Liver (tissue), 9 donors: ENCODE data around the gene PRR16. TPM values are rescaled to one million over a fixed set of nuclear protein-coding genes. Genes with fewer than 3 reads are reported as not detected.

Experiments
- DNase-seq: peaks from one replicate; pipeline ENCODE4 v3.0.0-alpha.2; 2017; ENCODE audit warnings: low spot score
- H3K27ac ChIP-seq, 2 donors: one replicate each; pipeline ENCODE4 v1.7.0; 2013; ENCODE audit warnings: inconsistent platforms in 2 of 2, low read length in 2 of 2, control low read depth in 1 of 2, low read depth in 1 of 2, mild to moderate bottlenecking in 1 of 2
- H3K27me3 ChIP-seq, 4 donors: one replicate each; pipeline versions ENCODE4 v1.6.1 to v1.7.0; 2013; ENCODE audit warnings: low read length in 3 of 4, inconsistent platforms in 1 of 4, mild to moderate bottlenecking in 1 of 4, moderate library complexity in 1 of 4; ENCODE audit not compliant: control insufficient read depth in 4 of 4, insufficient read depth in 4 of 4
- H3K36me3 ChIP-seq, 4 donors: one replicate each; pipeline versions ENCODE4 v1.6.1 to v1.7.0; 2013; ENCODE audit warnings: low read length in 3 of 4, mild to moderate bottlenecking in 3 of 4, low read depth in 1 of 4, moderate library complexity in 1 of 4; ENCODE audit not compliant: control insufficient read depth in 4 of 4, insufficient read depth in 3 of 4
- H3K4me1 ChIP-seq, 4 donors: one replicate each; pipeline versions ENCODE4 v1.6.1 to v1.7.0; 2013; ENCODE audit warnings: low read length in 3 of 4, mild to moderate bottlenecking in 3 of 4, moderate library complexity in 1 of 4; ENCODE audit not compliant: control insufficient read depth in 4 of 4, insufficient read depth in 4 of 4
- H3K4me3 ChIP-seq, 3 donors: one replicate each; pipeline versions ENCODE4 v1.6.1 to v1.7.0; 2013; ENCODE audit warnings: low read length in 3 of 3, control low read depth in 1 of 3, low read depth in 1 of 3, mild to moderate bottlenecking in 1 of 3
- H3K9ac ChIP-seq, 2 donors: one replicate each; pipeline ENCODE4 v1.7.0; 2013; ENCODE audit warnings: low read length in 2 of 2, mild to moderate bottlenecking in 2 of 2, moderate library complexity in 2 of 2, control low read depth in 1 of 2, low read depth in 1 of 2
- H3K9me3 ChIP-seq, 4 donors: one replicate each; pipeline versions ENCODE4 v1.6.1 to v1.7.0; 2013; ENCODE audit warnings: low read length in 3 of 4; ENCODE audit not compliant: control insufficient read depth in 4 of 4
- ATF3 ChIP-seq: IDR thresholded peaks from 2 replicates; pipeline ENCODE4 v1.6.1; 2016; ENCODE audit warnings: antibody characterized with exemption
- EGR1 ChIP-seq, 2 donors: IDR thresholded peaks; 2 replicates each; pipeline ENCODE4 v1.6.1; 2016 to 2018; ENCODE audit warnings: antibody characterized with exemption in 2 of 2, low read depth in 2 of 2
- FOXA1 ChIP-seq: IDR thresholded peaks from 2 replicates; pipeline ENCODE4 v1.6.1; 2016; ENCODE audit warnings: antibody characterized with exemption
- FOXA2 ChIP-seq: IDR thresholded peaks from 2 replicates; pipeline ENCODE4 v1.6.1; 2016; ENCODE audit warnings: antibody characterized with exemption
- GABPA ChIP-seq, 2 donors: IDR thresholded peaks in 1 of 2; conservative IDR thresholded peaks in 1 of 2; 2 replicates each; pipeline ENCODE4 v1.6.1; 2016; ENCODE audit warnings: antibody characterized with exemption in 2 of 2, mild to moderate bottlenecking in 1 of 2, moderate library complexity in 1 of 2
- HNF4A ChIP-seq, 2 donors: conservative IDR thresholded peaks; 2 replicates each; pipeline ENCODE4 v1.6.1; 2016; ENCODE audit warnings: antibody characterized with exemption in 2 of 2, mild to moderate bottlenecking in 2 of 2
- HNF4G ChIP-seq: IDR thresholded peaks from 2 replicates; pipeline ENCODE4 v1.6.1; 2016; ENCODE audit warnings: antibody characterized with exemption
- JUND ChIP-seq, 2 donors: IDR thresholded peaks; 2 replicates each; pipeline ENCODE4 v1.6.1; 2016; ENCODE audit warnings: antibody characterized with exemption in 2 of 2
- NR2F2 ChIP-seq: IDR thresholded peaks from 2 replicates; pipeline ENCODE4 v1.6.1; 2016; ENCODE audit warnings: antibody characterized with exemption
- TAF1 ChIP-seq: conservative IDR thresholded peaks from 2 replicates; pipeline ENCODE4 v1.6.1; 2016; ENCODE audit warnings: antibody characterized with exemption, mild to moderate bottlenecking
- YY1 ChIP-seq: IDR thresholded peaks from 2 replicates; pipeline ENCODE4 v1.6.1; 2016; ENCODE audit warnings: antibody characterized with exemption, mild to moderate bottlenecking
- WGBS: extraction: QIAGEN DNeasy Blood & Tissue Kit; methylation state at CpG from one replicate; pipeline ENCODE4 v1.1.7; 2013; 5-methylcytosine and 5-hydroxymethylcytosine counted together
- polyA plus RNA-seq, 2 donors: library from polyadenylated mRNA; stranded (reverse) in 1 of 2; unstranded in 1 of 2; fragments of 200-250 nt in 1 of 2; fragments of >200 nt in 1 of 2; fragmentation: Nextera tagmentation in 1 of 2; extraction: Ambion mirVana in 1 of 2; gene quantifications; one replicate each; pipeline versions ENCODE4 v1.2.1 to v1.2.3, GENCODE V29; 2013 to 2015
- total RNA-seq, 2 donors: library from RNA; depleted of rRNA; stranded (reverse); fragments of >200 nt; gene quantifications; one replicate each; pipeline ENCODE4 v1.2.3, GENCODE V29; 2014
- TF ChIP-seq, protein P1 (sequence below): fragments of 150-350 bp; IDR thresholded peaks from 2 replicates; pipeline ENCODE4 v1.5.1; 2017; ENCODE audit warnings: improper control_type of control experiment, low read depth, low read length; ENCODE audit not compliant: missing input control
- TF ChIP-seq, protein P2 (sequence below): IDR thresholded peaks from 2 replicates; pipeline ENCODE4 v1.6.1; 2016; ENCODE audit warnings: antibody characterized with exemption
- donor health status: healthy.
- donor health status: healthy.
- donor health status: healthy.
- donor health status: healthy.
- donor health status: healthy.

Gene PRR16
- total and polyA plus RNA-seq, 4 donors, result 0.14 to 0.42 (median 0.21) TPM

GRCh38 chr5:120450910-120451309 is 13.2 kb upstream of the PRR16 start:
- H3K36me3 ChIP-seq, result no peaks in the 10 kb centered on the region
- DNase-seq, result no peak
- TF ChIP-seq, protein P1, sequence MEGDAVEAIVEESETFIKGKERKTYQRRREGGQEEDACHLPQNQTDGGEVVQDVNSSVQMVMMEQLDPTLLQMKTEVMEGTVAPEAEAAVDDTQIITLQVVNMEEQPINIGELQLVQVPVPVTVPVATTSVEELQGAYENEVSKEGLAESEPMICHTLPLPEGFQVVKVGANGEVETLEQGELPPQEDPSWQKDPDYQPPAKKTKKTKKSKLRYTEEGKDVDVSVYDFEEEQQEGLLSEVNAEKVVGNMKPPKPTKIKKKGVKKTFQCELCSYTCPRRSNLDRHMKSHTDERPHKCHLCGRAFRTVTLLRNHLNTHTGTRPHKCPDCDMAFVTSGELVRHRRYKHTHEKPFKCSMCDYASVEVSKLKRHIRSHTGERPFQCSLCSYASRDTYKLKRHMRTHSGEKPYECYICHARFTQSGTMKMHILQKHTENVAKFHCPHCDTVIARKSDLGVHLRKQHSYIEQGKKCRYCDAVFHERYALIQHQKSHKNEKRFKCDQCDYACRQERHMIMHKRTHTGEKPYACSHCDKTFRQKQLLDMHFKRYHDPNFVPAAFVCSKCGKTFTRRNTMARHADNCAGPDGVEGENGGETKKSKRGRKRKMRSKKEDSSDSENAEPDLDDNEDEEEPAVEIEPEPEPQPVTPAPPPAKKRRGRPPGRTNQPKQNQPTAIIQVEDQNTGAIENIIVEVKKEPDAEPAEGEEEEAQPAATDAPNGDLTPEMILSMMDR, result no peak
- TF ChIP-seq JUND (IDR thresholded peaks at IDR 0.05), result no peak
- TF ChIP-seq YY1, result no peak
- no peak for TF ChIP-seq ATF3
- H3K27me3 ChIP-seq, result peaks cover 0 to 5% (median 0%) of the 10 kb centered on the region in 4 donors
- WGBS, result 87% methylated on average over 5 of the region's 5 CpGs
- H3K4me1 ChIP-seq, result no peaks in the 10 kb centered on the region
- H3K4me3 ChIP-seq, result no peak overlapping the region
- no peaks in the 10 kb centered on the region for H3K9me3 ChIP-seq
- H3K27ac ChIP-seq, result no peak overlapping the region
- H3K9ac ChIP-seq, result no peak overlapping the region

GRCh38 chr5:120451445-120451844 is 12.7 kb upstream of the PRR16 start:
- H3K4me1 ChIP-seq, result no peaks in the 10 kb centered on the region
- no peaks in the 10 kb centered on the region for H3K9me3 ChIP-seq
- H3K27ac ChIP-seq, result no peak overlapping the region
- 82% methylated on average over 9 of the region's 9 CpGs for WGBS
- peaks cover 0 to 5% (median 0%) of the 10 kb centered on the region in 4 donors for H3K27me3 ChIP-seq
- no peak overlapping the region for H3K4me3 ChIP-seq
- no peaks in the 10 kb centered on the region for H3K36me3 ChIP-seq
- TF ChIP-seq, protein P2, sequence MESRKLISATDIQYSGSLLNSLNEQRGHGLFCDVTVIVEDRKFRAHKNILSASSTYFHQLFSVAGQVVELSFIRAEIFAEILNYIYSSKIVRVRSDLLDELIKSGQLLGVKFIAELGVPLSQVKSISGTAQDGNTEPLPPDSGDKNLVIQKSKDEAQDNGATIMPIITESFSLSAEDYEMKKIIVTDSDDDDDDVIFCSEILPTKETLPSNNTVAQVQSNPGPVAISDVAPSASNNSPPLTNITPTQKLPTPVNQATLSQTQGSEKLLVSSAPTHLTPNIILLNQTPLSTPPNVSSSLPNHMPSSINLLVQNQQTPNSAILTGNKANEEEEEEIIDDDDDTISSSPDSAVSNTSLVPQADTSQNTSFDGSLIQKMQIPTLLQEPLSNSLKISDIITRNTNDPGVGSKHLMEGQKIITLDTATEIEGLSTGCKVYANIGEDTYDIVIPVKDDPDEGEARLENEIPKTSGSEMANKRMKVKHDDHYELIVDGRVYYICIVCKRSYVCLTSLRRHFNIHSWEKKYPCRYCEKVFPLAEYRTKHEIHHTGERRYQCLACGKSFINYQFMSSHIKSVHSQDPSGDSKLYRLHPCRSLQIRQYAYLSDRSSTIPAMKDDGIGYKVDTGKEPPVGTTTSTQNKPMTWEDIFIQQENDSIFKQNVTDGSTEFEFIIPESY, result no peak
- no peak for TF ChIP-seq TAF1
- no peak for TF ChIP-seq NR2F2
- TF ChIP-seq EGR1 (IDR thresholded peaks at IDR 0.05; ENCODE audit: low read depth in 2 of 2), result no peak
- no peak for TF ChIP-seq YY1
- TF ChIP-seq GABPA (IDR thresholded peaks at IDR 0.05 in 1 of 2, conservative IDR thresholded peaks at IDR 0.05 in 1 of 2), result no peak
- no peak for TF ChIP-seq HNF4A (conservative IDR thresholded peaks at IDR 0.05)
- TF ChIP-seq FOXA2, result no peak
- no peak overlapping the region for H3K9ac ChIP-seq
- no peak for DNase-seq

DNA sequence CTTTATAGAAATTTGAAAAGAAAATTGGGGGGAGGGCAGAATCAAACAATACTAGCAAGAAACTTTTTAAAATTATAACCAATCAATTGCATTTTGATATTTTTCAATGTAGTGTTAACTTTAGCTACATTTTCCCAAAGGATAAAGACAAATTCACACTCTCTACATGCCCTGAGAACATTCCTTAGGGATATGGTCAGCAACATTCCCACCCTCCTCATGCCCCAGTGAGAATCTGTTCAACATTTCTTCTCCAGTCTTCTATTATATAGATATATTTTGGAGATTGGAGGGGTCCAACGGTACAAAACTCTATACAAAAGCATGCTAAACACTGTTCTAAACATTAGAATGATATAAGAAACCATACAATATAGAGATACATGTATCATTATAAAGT is 11.6 kb upstream of the PRR16 start:
- H3K4me1 ChIP-seq, result no peaks in the 10 kb centered on the region
- TF ChIP-seq FOXA1 (no peak), HNF4G (no peak)
- H3K27ac ChIP-seq, result no peak overlapping the region
- DNase-seq, result no peak
- 49% methylated on average over 1 of the region's 1 CpG for WGBS
- no peaks in the 10 kb centered on the region for H3K36me3 ChIP-seq
- peaks cover 0 to 5% (median 0%) of the 10 kb centered on the region in 4 donors for H3K27me3 ChIP-seq
- H3K9me3 ChIP-seq, result no peaks in the 10 kb centered on the region
- no peak overlapping the region for H3K4me3 ChIP-seq
- no peak overlapping the region for H3K9ac ChIP-seq
